GM23338 (cell line): Measurements from ENCODE around the gene FAN1. TPM values are rescaled to one million over a fixed set of nuclear protein-coding genes. Genes with fewer than 3 reads are reported as not detected.
A peak's percentile ranks its signal among the peaks of the same experiment; 100 is the strongest.

Experiments used
- ATAC-seq: fragments of 200-7000 bp; cut with Tn5 transposase; 3 replicates; pipeline ENCODE4 v1.9.1; 2020
- DNase-seq: peaks from one replicate; pipeline ENCODE4 v3.0.0-alpha.2; 2015; ENCODE audit warnings: low spot score
- H2AFZ ChIP-seq: fragments of 200-600 bp; sonication (generic); 2 replicates; pipeline ENCODE4 v1.8.0; 2016; ENCODE audit warnings: antibody characterized with exemption, mild to moderate bottlenecking, moderate library complexity
- H3F3A ChIP-seq: fragments of 200-600 bp; sonication (generic); replicated peaks from 2 replicates; pipeline ENCODE4 v1.8.0; 2017; ENCODE audit warnings: antibody characterized with exemption, mixed run types, low read depth
- H3K27ac ChIP-seq: fragments of 200-600 bp; sonication (generic); 2 replicates; pipeline ENCODE4 v1.6.1; 2016; ENCODE audit warnings: low read depth
- H3K27me3 ChIP-seq: fragments of 200-600 bp; sonication (generic); 2 replicates; pipeline ENCODE4 v1.8.0; 2016; ENCODE audit warnings: mild to moderate bottlenecking, mixed run types, moderate library complexity; ENCODE audit not compliant: insufficient read depth
- H3K36me3 ChIP-seq: fragments of 200-600 bp; sonication (generic); 2 replicates; pipeline ENCODE4 v1.8.0; 2016; ENCODE audit warnings: mild to moderate bottlenecking; ENCODE audit not compliant: insufficient read depth
- H3K4me1 ChIP-seq: fragments of 200-600 bp; sonication (generic); 2 replicates; pipeline ENCODE4 v1.8.0; 2016; ENCODE audit warnings: mild to moderate bottlenecking, moderate library complexity; ENCODE audit not compliant: insufficient read depth
- H3K4me2 ChIP-seq: fragments of 200-600 bp; sonication (generic); 2 replicates; pipeline ENCODE4 v1.7.1; 2017; ENCODE audit warnings: mixed run types
- H3K4me3 ChIP-seq: fragments of 200-600 bp; sonication (generic); 2 replicates; pipeline ENCODE4 v1.6.1; 2016; ENCODE audit warnings: mixed run types
- H3K79me2 ChIP-seq: fragments of 200-600 bp; sonication (generic); replicated peaks from 2 replicates; pipeline ENCODE4 v1.8.0; 2017; ENCODE audit warnings: mild to moderate bottlenecking; ENCODE audit not compliant: insufficient read depth
- H3K9me2 ChIP-seq: fragments of 200-600 bp; sonication (generic); 2 replicates; pipeline ENCODE4 v1.8.0; 2017; ENCODE audit not compliant: insufficient read depth
- H4K20me1 ChIP-seq: fragments of 200-600 bp; sonication (generic); replicated peaks from 2 replicates; pipeline ENCODE4 v1.8.0; 2017; ENCODE audit warnings: mild to moderate bottlenecking; ENCODE audit not compliant: insufficient read depth
- H3K27ac Mint-ChIP-seq: 2 replicates; pipeline ENCODE4 v1.8.0; 2020; ENCODE audit warnings: inconsistent platforms, mild to moderate bottlenecking, moderate library complexity, mixed read lengths
- H3K27me3 Mint-ChIP-seq: 3 replicates; pipeline ENCODE4 v1.8.0; 2022; ENCODE audit warnings: low read depth, mild to moderate bottlenecking, moderate library complexity, mixed read lengths, inconsistent platforms; ENCODE audit not compliant: insufficient read depth, poor library complexity
- H3K36me3 Mint-ChIP-seq: 3 replicates; pipeline ENCODE4 v1.8.0; 2021; ENCODE audit warnings: low read depth, mild to moderate bottlenecking, inconsistent platforms, moderate library complexity, mixed read lengths
- H3K4me1 Mint-ChIP-seq: 3 replicates; pipeline ENCODE4 v1.8.0; 2020; ENCODE audit warnings: mild to moderate bottlenecking, inconsistent platforms, mixed read lengths
- H3K4me3 Mint-ChIP-seq: 3 replicates; pipeline ENCODE4 v1.8.0; 2021; ENCODE audit warnings: moderate library complexity, mild to moderate bottlenecking, inconsistent platforms, mixed read lengths
- H3K9me3 Mint-ChIP-seq: 3 replicates; pipeline ENCODE4 v1.8.0; 2020; ENCODE audit warnings: moderate library complexity, mild to moderate bottlenecking, inconsistent platforms, mixed read lengths
- CTCF ChIP-seq, 2 experiments: fragments of 200-600 bp in 1 of 2; sonication (generic) in 1 of 2; conservative IDR thresholded peaks; 2 replicates each; pipeline versions ENCODE4 v1.5.1 to v1.6.1; 2016 to 2017; ENCODE audit warnings: antibody characterized with exemption in 2 of 2, low read depth in 2 of 2, mild to moderate bottlenecking in 2 of 2, moderate library complexity in 1 of 2
- JUNB ChIP-seq: IDR thresholded peaks from one replicate; pipeline ENCODE4 v1.6.1; 2016; ENCODE audit warnings: antibody characterized with exemption; ENCODE audit not compliant: unreplicated experiment
- STAT1 ChIP-seq: IDR thresholded peaks from one replicate; pipeline ENCODE4 v1.6.1; 2016; ENCODE audit warnings: antibody characterized with exemption; ENCODE audit not compliant: unreplicated experiment
- ZNF331 ChIP-seq: fragments of 250-450 bp; sonication (Bioruptor Pico); IDR thresholded peaks from 2 replicates; pipeline ENCODE4 v1.5.0; 2020; ENCODE audit warnings: low read depth, mild to moderate bottlenecking, moderate library complexity
- ZNF462 ChIP-seq: fragments of 250-450 bp; sonication (Bioruptor Pico); IDR thresholded peaks from 2 replicates; pipeline ENCODE4 v1.5.0; 2020; ENCODE audit warnings: mild to moderate bottlenecking, moderate library complexity
- polyA plus RNA-seq: library from polyadenylated mRNA; unstranded; fragments of >200 nt; fragmentation: Nextera tagmentation; extraction: Ambion mirVana; gene quantifications from 2 replicates; pipeline ENCODE4 v1.2.1, GENCODE V29; 2016
- total RNA-seq: library from RNA; depleted of rRNA; stranded (reverse); fragments of >200 nt; shearing (Covaris generic); gene quantifications from 2 replicates; pipeline ENCODE4 v1.2.3, GENCODE V29; 2014

Gene FAN1
- total and polyA plus RNA-seq, 2 experiments from 2014 or later, result 9.1 to 29.2 TPM

- TF ChIP-seq ZNF462, result no peak
Measured at GRCh38 chr15:30918366-30918765, 14.7 kb downstream of the FAN1 start (continued).

GRCh38 chr15:30919877-30920550, 16.3 kb downstream of the FAN1 start:
- H3K4me1 Mint-ChIP-seq, result peaks cover 36% of the 10 kb centered on the region
- no peaks in the 10 kb centered on the region; the same call in 2 of the 3 replicates for H3K9me3 Mint-ChIP-seq
- H3F3A ChIP-seq, result no peaks in the 10 kb centered on the region
- peaks cover 20% of the 10 kb centered on the region for H3K4me1 ChIP-seq
- no peaks in the 10 kb centered on the region for H3K27me3 ChIP-seq
- ATAC-seq (no peak), DNase-seq (no peak)
- H3K4me2 ChIP-seq, result no peak overlapping the region
- no peak overlapping the region for H3K4me3 Mint-ChIP-seq
- H3K27me3 Mint-ChIP-seq, result peaks cover 8% of the 10 kb centered on the region
- H3K9me2 ChIP-seq, result no peaks in the 10 kb centered on the region
- H4K20me1 ChIP-seq, result no peaks in the 10 kb centered on the region
- no peaks in the 10 kb centered on the region; the same call in none of the 2 replicates for H3K79me2 ChIP-seq
- H3K4me3 ChIP-seq, result no peak overlapping the region
- H3K36me3 Mint-ChIP-seq, result peaks cover 64% of the 10 kb centered on the region
- H3K36me3 ChIP-seq, result peaks cover 22% of the 10 kb centered on the region; the same call in 1 of the 2 replicates
- H3K27ac Mint-ChIP-seq, result 0 out of 2 replicates have a peak overlapping the region, but pooled peaks have one; percentile 79
- H2AFZ ChIP-seq, result no peak overlapping the region
- no peak overlapping the region for H3K27ac ChIP-seq
- TF ChIP-seq ZNF331 (CRISPR knock-in tag) (no peak), STAT1 (no peak), ZNF462 (no peak), CTCF (conservative IDR thresholded peaks at IDR 0.05; ENCODE audit: low read depth in 2 of 2) (no peak), JUNB (no peak)
